H9 (cell line): ENCODE measurements around the gene ANKDD1B. TPM values are rescaled to one million over a fixed set of nuclear protein-coding genes. Genes with fewer than 3 reads are reported as not detected.
A peak's percentile ranks its signal among the peaks of the same experiment; 100 is the strongest.

Source experiments
- DNase-seq: peaks from one replicate; pipeline ENCODE4 v3.0.0-alpha.2; 2017
- H2AFZ ChIP-seq: one replicate; pipeline ENCODE4 v1.6.1; 2013; ENCODE audit warnings: mild to moderate bottlenecking, low read length, control low read depth, moderate library complexity
- H2AK5ac ChIP-seq: 2 replicates; pipeline ENCODE4 v1.6.1; 2013; ENCODE audit warnings: low read length, control low read depth, mixed read lengths; ENCODE audit not compliant: insufficient read length
- H2BK120ac ChIP-seq: one replicate; pipeline ENCODE4 v1.6.1; 2013; ENCODE audit warnings: low read depth, mild to moderate bottlenecking, low read length, control low read depth, inconsistent platforms; ENCODE audit not compliant: poor library complexity, severe bottlenecking
- H2BK12ac ChIP-seq: 2 replicates; pipeline ENCODE4 v1.6.1; 2013; ENCODE audit warnings: low read length, control low read depth, mixed read lengths, low read depth; ENCODE audit not compliant: insufficient read length
- H2BK15ac ChIP-seq: 2 replicates; pipeline ENCODE4 v1.6.1; 2013; ENCODE audit warnings: low read depth, low read length, control low read depth
- H2BK20ac ChIP-seq: one replicate; pipeline ENCODE4 v1.6.1; 2013; ENCODE audit warnings: low read depth, mild to moderate bottlenecking, low read length, control low read depth, inconsistent platforms; ENCODE audit not compliant: poor library complexity, severe bottlenecking
- H2BK5ac ChIP-seq: 2 replicates; pipeline ENCODE4 v1.6.1; 2013; ENCODE audit warnings: low read length, control low read depth, mixed read lengths; ENCODE audit not compliant: insufficient read length
- H3K14ac ChIP-seq: 2 replicates; pipeline ENCODE4 v1.6.1; 2013; ENCODE audit warnings: low read length, control low read depth; ENCODE audit not compliant: insufficient read depth
- H3K18ac ChIP-seq: 2 replicates; pipeline ENCODE4 v1.6.1; 2013; ENCODE audit warnings: low read depth, mild to moderate bottlenecking, mixed read lengths, low read length, control low read depth; ENCODE audit not compliant: insufficient read length
- H3K23ac ChIP-seq: 2 replicates; pipeline ENCODE4 v1.6.1; 2013; ENCODE audit warnings: low read length, control low read depth, mixed read lengths, low read depth; ENCODE audit not compliant: insufficient read length
- H3K23me2 ChIP-seq: 2 replicates; pipeline ENCODE4 v1.6.1; 2013; ENCODE audit warnings: low read depth, mild to moderate bottlenecking, mixed read lengths, low read length, control low read depth; ENCODE audit not compliant: insufficient read length, poor library complexity, severe bottlenecking
- H3K27ac ChIP-seq: 2 replicates; pipeline ENCODE4 v1.5.1; 2013; ENCODE audit warnings: low read length, control low read depth, mixed read lengths, low read depth; ENCODE audit not compliant: insufficient read length
- H3K27me3 ChIP-seq: 2 replicates; pipeline ENCODE4 v1.6.1; 2013; ENCODE audit warnings: low read length, control low read depth, inconsistent platforms; ENCODE audit not compliant: insufficient read depth
- H3K4ac ChIP-seq: 2 replicates; pipeline ENCODE4 v1.6.1; 2013; ENCODE audit warnings: low read depth, mild to moderate bottlenecking, control low read depth, inconsistent platforms, low read length, moderate library complexity
- H3K4me1 ChIP-seq: 2 replicates; pipeline ENCODE4 v1.6.1; 2013; ENCODE audit warnings: low read length, control low read depth, inconsistent platforms; ENCODE audit not compliant: insufficient read depth
- H3K4me2 ChIP-seq: 2 replicates; pipeline ENCODE4 v1.6.1; 2013; ENCODE audit warnings: low read length, control low read depth, mixed read lengths; ENCODE audit not compliant: insufficient read length, insufficient read depth
- H3K56ac ChIP-seq: 2 replicates; pipeline ENCODE4 v1.6.1; 2013; ENCODE audit warnings: low read depth, mild to moderate bottlenecking, mixed read lengths, low read length, control low read depth; ENCODE audit not compliant: insufficient read length
- H3K79me1 ChIP-seq: 2 replicates; pipeline ENCODE4 v1.6.1; 2013; ENCODE audit warnings: low read depth, mild to moderate bottlenecking, moderate library complexity, low read length, control low read depth, inconsistent platforms; ENCODE audit not compliant: insufficient read depth, poor library complexity, severe bottlenecking
- H3K79me2 ChIP-seq: 2 replicates; pipeline ENCODE4 v1.6.1; 2013; ENCODE audit warnings: low read length, control low read depth, inconsistent platforms; ENCODE audit not compliant: insufficient read depth
- H3K9ac ChIP-seq: 2 replicates; pipeline ENCODE4 v1.6.1; 2013; ENCODE audit warnings: low read length, control low read depth, mixed read lengths; ENCODE audit not compliant: insufficient read length; ENCODE audit errors: extremely low read depth
- H3K9me3 ChIP-seq: one replicate; pipeline ENCODE4 v1.6.1; 2013; ENCODE audit warnings: low read depth, low read length, inconsistent platforms; ENCODE audit not compliant: control insufficient read depth
- H3T11ph ChIP-seq: one replicate; pipeline ENCODE4 v1.6.1; 2013; ENCODE audit warnings: mild to moderate bottlenecking, low read length, control low read depth, inconsistent platforms
- H4K20me1 ChIP-seq: one replicate; pipeline ENCODE4 v1.6.1; 2013; ENCODE audit not compliant: control insufficient read depth, insufficient read length, insufficient read depth
- H4K5ac ChIP-seq: 2 replicates; pipeline ENCODE4 v1.6.1; 2013; ENCODE audit warnings: low read depth, mild to moderate bottlenecking, mixed read lengths, low read length, control low read depth; ENCODE audit not compliant: insufficient read length
- H4K8ac ChIP-seq: replicated peaks from 2 replicates; pipeline ENCODE4 v1.6.1; 2013; ENCODE audit warnings: low read length, control low read depth, mixed read lengths, low read depth; ENCODE audit not compliant: insufficient read length
- H4K91ac ChIP-seq: 2 replicates; pipeline ENCODE4 v1.6.1; 2013; ENCODE audit warnings: low read depth, mild to moderate bottlenecking, moderate library complexity, mixed read lengths, low read length, control low read depth; ENCODE audit not compliant: insufficient read length
- H3K27ac Mint-ChIP-seq, 3 experiments: 2 replicates in 2 of 3; 3 replicates in 1 of 3; pipeline ENCODE4 v1.8.0; 2020 to 2021; ENCODE audit warnings: mixed read lengths in 3 of 3, mild to moderate bottlenecking in 1 of 3, moderate library complexity in 1 of 3
- H3K27me3 Mint-ChIP-seq: 2 replicates; pipeline ENCODE4 v1.8.0; 2021; ENCODE audit warnings: low read depth, mild to moderate bottlenecking, moderate library complexity, mixed read lengths
- H3K36me3 Mint-ChIP-seq, 3 experiments: 2 replicates in 2 of 3; 3 replicates in 1 of 3; pipeline ENCODE4 v1.8.0; 2020 to 2021; ENCODE audit warnings: low read depth in 3 of 3, mixed read lengths in 3 of 3; ENCODE audit not compliant: insufficient read depth in 1 of 3
- H3K4me1 Mint-ChIP-seq, 2 experiments: 2 replicates each; pipeline ENCODE4 v1.8.0; 2020; ENCODE audit warnings: mixed read lengths in 2 of 2
- H3K4me3 Mint-ChIP-seq, 2 experiments: 2 replicates in 1 of 2; 3 replicates in 1 of 2; pipeline ENCODE4 v1.8.0; 2020 to 2021; ENCODE audit warnings: mild to moderate bottlenecking in 2 of 2, mixed read lengths in 2 of 2, moderate library complexity in 1 of 2
- H3K9me3 Mint-ChIP-seq, 2 experiments: 2 replicates in 1 of 2; 3 replicates in 1 of 2; pipeline ENCODE4 v1.8.0; 2020; ENCODE audit warnings: mild to moderate bottlenecking in 2 of 2, mixed read lengths in 2 of 2, moderate library complexity in 1 of 2
- CTCF ChIP-seq: fragments of 200-600 bp; sonication (generic); conservative IDR thresholded peaks from 3 replicates; pipeline ENCODE4 v1.8.0; 2021; ENCODE audit warnings: antibody characterized with exemption, mild to moderate bottlenecking
- WGBS: extraction: QIAGEN DNeasy Blood & Tissue Kit; methylation state at CpG from one replicate; pipeline ENCODE4 v1.1.7; 2013; ENCODE audit warnings: missing lambda C conversion rate, low lambda C conversion rate, mixed read lengths; ENCODE audit not compliant: insufficient read length; ENCODE audit errors: extremely low coverage; 5-methylcytosine and 5-hydroxymethylcytosine counted together
- total RNA-seq: library from RNA; stranded (reverse); gene quantifications from 2 replicates; pipeline ENCODE4 v1.2.1, GENCODE V29; 2021

ANKDD1B gene
- total RNA-seq, 1 experiment from 2014 or later: 0.33 TPM

GRCh38 chr5:75601567-75601966 is 9.7 kb upstream of the ANKDD1B start:
- Histone ChIP-seq H3T11ph (no peak overlapping the region), H2BK15ac (no peak overlapping the region), H3K27me3 (no peaks in the 10 kb centered on the region), H4K5ac (no peak overlapping the region), H2BK20ac (no peak overlapping the region), H3K4me1 (peaks cover under 1% of the 10 kb centered on the region; the same call in 1 of the 2 replicates), H4K91ac (no peak overlapping the region), H4K20me1 (no peaks in the 10 kb centered on the region), H3K14ac (no peak overlapping the region), H2BK12ac (no peak overlapping the region), H3K27ac (no peak overlapping the region), H3K9ac (no peak overlapping the region), H3K9me3 (no peaks in the 10 kb centered on the region), H3K23me2 (no peaks in the 10 kb centered on the region), H3K56ac (no peak overlapping the region), H3K4ac (no peak overlapping the region), H4K8ac (no peak overlapping the region), H2BK5ac (no peak overlapping the region), H2BK120ac (no peak overlapping the region), H3K18ac (no peak overlapping the region), H3K23ac (no peak overlapping the region), H3K79me1 (no peaks in the 10 kb centered on the region), H3K4me2 (no peak overlapping the region), H2AFZ (no peak overlapping the region), H3K79me2 (no peaks in the 10 kb centered on the region), H2AK5ac (no peak overlapping the region)
- no peak for DNase-seq
- no peak for TF ChIP-seq CTCF
- peaks cover 0 to 6% (median 4%) of the 10 kb centered on the region in 3 experiments; a peak in 3 of 7 replicates for H3K36me3 Mint-ChIP-seq
- no peaks in the 10 kb centered on the region for H3K27me3 Mint-ChIP-seq
- WGBS: no CpG with 5 or more reads among the region's 1 CpG
- peaks cover 7 to 18% of the 10 kb centered on the region in 2 experiments for H3K4me1 Mint-ChIP-seq
- H3K9me3 Mint-ChIP-seq: no peaks in the 10 kb centered on the region
- 0 out of 7 replicates have a peak overlapping the region, but pooled peaks of 1 of the 3 experiments have one; percentile 21 for H3K27ac Mint-ChIP-seq
- H3K4me3 Mint-ChIP-seq: no peak overlapping the region
